ENCODE measurements around the gene PRKAG2.
"Not testable (repeated sequence)": the region's sequence is repeated elsewhere in the genome, so short reads cannot be mapped to it uniquely, and the experiment has no call there.

Gene PRKAG2

GRCh38 chr7:151764056-151764920 lies 112.6 kb downstream of the PRKAG2 start:
- no peak for DNase-seq (ENCODE audit: low read depth)

DNA sequence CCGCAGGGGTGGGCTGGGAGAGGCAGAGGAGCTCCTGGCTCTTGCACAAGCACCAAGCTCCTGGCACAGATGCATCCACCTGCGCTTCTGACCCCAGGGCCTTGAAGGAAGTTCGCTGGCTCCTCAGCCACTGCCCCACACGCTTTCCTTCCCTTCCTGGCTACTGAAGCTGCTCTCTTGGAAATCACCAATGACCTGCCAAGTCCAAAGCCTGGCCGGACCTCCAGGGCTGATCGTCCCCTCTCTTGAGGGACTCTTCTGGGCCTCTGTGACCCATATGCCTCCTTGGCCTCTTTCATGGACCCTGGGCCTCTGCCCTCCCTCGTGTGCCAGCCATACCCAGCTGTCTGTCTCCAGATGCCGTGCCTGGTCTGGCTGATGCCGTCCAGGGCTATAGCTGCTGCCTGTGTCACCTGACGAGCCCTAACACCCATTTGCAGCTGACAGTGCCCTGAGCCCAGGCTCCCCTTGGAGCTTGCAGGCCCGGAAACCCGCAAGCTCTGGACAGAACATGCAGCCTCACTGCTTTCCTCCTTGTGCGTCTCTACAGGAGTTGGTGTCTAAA lies 113.4 kb downstream of the PRKAG2 start:
- no peak for DNase-seq (ENCODE audit: low read depth)

GRCh38 chr7:151762583-151763245 lies 114.2 kb downstream of the PRKAG2 start:
- DNase-seq (ENCODE audit: low read depth): no peak

- DNase-seq (ENCODE audit: low read depth): no peak
Measured at GRCh38 chr7:151761957-151762356, 115.0 kb downstream of the PRKAG2 start.

DNA sequence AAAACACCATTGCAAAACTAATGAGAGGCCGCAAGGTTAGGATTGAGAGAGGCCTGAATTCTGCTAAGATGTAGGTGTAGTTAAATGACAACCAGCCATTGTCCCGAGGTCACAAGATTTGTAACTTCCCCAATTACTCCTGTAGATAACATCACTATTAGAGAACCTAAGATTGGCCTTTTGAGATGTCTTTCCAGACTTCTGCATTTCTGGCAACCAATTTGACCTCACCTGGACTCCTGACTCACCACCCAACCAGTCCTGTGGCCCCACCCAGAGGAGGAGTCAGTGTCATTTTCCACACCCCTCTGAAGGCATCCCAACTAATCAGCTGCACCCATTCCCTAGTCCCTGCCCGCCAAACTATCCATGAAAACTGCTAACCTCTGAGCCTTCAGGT lies 115.7 kb downstream of the PRKAG2 start:
- no peak for DNase-seq (ENCODE audit: low read depth)

DNA sequence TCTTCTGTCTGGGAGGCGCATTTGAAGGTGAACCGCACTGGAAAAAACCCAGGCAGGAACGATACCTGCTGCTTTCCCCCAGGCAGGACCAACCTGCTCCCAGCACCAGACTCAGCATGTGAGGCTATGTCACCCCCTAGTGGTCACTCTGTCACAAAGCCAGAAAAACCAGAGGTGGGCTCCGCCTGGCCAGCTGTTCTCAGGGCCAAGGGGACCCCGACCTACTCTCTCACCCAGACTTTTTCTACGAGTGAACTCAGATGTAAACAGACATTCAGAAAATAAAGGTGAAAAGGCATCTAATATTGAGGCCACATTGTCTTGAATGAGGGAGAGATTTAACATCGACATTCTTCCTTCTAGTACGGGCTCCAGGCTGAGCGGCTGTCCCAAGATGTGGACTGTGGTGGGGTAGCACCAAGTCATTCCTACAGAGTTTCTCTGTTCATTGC lies 117.3 kb downstream of the PRKAG2 start:
- peak; percentile 76 for DNase-seq (ENCODE audit: low read depth)

GRCh38 chr7:151758622-151759540 lies 118.0 kb downstream of the PRKAG2 start:
- no peak for DNase-seq (ENCODE audit: low read depth)

DNA sequence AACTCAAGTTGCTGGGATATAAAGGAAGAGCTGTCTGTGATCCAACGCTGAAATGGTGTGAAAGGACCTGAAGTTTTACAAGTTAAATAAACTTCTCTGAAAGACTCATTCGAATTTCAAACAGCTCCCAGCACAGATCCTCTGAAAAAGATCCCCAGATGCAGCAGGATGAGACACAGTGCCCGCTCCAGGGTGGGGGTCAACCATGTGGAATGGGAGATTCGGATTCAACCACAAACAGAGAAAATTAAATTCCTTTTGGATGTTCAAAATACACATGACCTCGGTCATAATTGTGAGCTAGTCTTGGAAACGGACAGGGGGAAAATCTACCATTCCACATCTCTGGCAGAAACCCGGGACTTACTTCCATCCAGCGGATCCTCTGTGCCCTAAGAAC lies 119.6 kb downstream of the PRKAG2 start:
- peak; percentile 73 for DNase-seq (ENCODE audit: low read depth)

GRCh38 chr7:151756866-151757265 lies 120.0 kb downstream of the PRKAG2 start:
- DNase-seq (ENCODE audit: low read depth): no peak

DNA sequence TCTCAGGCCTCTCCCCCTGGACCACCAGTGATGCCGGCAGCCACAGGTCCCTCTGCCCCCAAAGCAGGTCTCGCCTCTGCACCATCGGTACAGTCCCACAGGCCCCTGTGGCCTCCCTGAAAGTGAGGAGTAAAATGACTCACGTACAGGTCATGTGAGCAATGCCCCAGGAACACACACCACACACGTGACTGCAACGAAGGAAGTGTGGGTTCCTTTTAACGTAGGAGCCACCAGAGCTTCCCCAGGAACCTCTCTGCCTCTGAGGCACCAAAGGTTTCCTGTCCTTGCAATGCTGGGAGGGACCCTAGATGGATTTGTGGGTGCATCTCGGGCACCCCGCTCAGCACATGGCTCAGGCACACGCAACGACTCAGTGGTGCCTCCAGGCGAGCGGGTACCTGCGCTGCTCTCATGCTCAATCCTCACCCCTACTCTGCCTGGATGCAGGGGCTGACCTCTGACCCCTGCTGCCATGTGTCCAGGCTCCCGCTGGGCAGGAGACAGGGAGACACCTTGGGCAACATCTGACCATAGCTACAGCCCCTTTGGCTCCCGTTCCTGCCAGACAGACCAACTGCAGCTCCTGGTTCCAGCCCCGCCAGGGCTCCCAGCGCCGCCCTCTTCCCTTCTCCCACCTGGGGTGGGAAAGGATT lies 120.7 kb downstream of the PRKAG2 start:
- DNase-seq (ENCODE audit: low read depth): peak; percentile 89

- DNase-seq (ENCODE audit: low read depth): peak; percentile 33
Measured at GRCh38 chr7:151755131-151755801, 121.6 kb downstream of the PRKAG2 start.

DNA sequence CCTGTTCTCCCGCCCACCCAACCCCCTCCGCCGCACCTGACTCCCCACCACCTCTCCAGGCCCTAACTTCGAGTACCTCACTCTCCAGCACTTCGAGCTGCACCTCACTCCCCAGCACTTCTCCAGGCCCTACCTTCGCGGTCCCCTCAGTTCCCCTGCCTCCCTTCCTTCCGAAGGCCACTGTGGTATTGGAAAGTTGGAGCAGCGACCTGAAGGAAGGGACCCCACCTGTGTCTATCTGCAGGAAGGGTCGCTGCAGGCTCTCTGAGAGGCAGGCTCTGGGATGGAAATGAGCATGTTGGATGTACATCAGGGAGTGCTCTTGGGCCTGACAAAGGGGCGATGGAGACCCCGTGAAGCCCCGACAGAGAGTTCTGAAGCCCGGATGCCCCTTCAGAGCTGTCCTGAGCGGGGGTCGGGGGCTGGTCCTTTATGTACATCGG lies 122.2 kb downstream of the PRKAG2 start:
- DNase-seq (ENCODE audit: low read depth): no peak

- peak; percentile 99 for DNase-seq (ENCODE audit: low read depth)
Measured at GRCh38 chr7:151754142-151754590, 122.7 kb downstream of the PRKAG2 start.

GRCh38 chr7:151752816-151753595 lies 123.9 kb downstream of the PRKAG2 start:
- DNase-seq (ENCODE audit: low read depth): no peak

DNA sequence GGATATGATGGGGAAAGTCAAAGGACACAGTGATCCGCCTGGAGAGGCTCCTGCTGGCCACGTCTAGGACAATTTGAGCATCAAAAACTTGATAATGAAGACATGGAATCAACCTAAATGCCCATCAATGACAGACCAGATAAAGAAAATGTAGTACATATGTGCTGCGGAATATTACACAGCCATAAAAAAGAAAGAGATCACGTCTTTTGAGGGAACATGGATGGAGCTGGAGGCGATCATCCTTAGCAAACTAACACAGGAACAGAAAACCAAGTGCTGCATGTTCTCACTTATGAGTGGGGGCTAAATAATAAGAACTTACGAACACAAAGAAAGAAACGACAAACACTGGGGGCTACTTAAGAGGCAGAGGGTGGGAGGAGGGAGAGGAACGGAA lies 124.9 kb downstream of the PRKAG2 start:
- DNase-seq (ENCODE audit: low read depth): no peak

DNA sequence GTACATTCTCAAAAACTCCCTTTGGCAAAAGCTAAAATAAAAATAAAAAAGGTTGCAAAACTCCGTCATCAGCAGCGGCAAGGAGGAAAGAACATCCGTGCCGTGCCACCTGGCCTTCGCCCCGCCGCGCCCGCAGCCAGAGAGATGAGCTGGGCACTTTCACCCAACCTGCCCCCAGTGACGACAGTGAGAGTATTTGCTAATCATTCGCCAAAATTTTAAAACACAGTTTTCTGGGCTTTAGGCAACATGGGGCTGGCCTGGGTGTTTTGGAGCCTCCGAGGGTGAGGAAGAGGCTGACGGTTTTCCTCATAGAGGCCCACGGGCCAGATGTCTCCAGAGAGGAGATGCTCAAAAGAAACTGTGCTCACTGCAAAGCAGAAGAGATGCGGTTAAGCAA lies 128.2 kb downstream of the PRKAG2 start:
- no peak for DNase-seq (ENCODE audit: low read depth)

GRCh38 chr7:151748021-151748420 lies 128.9 kb downstream of the PRKAG2 start:
- DNase-seq (ENCODE audit: low read depth): not testable (repeated sequence)

DNA sequence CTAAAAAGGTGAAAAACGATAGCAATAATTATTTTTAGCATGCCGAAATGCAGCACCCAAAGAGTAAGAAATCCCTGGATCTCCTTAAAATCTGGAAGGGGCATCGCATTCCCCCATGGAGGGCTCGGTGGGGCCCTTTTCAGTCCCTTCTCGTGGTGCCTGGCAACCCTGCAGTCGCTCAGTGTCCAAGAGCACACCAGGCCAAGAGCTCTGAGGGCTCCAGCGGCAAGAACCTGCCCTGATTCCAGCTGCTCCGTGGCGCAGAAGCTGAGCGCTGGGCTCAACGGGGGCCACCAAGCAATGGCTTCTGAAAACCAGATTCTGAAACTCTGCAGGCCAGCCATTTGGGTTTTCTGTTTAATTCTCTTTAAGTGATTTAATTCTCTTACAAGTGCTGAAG lies 131.2 kb downstream of the PRKAG2 start:
- no peak for DNase-seq (ENCODE audit: low read depth)

- peak; percentile 91 for DNase-seq (ENCODE audit: low read depth)
Measured at GRCh38 chr7:151744656-151745638, 132.0 kb downstream of the PRKAG2 start.

All from ELR (cell line).